ENCODE measurements around the gene PTPRT. TPM values are rescaled to one million over a fixed set of nuclear protein-coding genes. Genes with fewer than 3 reads are reported as not detected.

The PTPRT gene
- polyA plus RNA-seq, 1 of the 3 experiments (the other 2 are of a cell fraction): not detected

DNA sequence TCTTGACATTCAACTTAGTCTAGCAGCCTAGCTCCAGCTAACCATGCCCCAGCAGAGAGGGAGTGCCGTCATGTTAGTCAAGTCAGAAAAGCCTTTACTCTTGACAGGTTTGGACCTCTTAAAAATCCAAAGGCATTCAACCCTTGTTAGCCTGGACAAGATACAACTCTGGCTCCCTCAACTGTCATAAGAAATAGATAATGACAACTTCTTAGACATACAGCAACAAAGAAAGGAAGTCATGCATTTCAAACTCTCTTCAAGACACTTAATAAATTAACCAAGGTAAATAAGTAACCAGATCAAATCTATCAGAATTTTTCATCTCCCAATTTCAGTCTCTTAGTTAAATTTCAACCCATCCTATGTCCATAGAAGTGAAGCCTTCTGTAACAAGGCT, 22.7 kb downstream of the PTPRT start:
- WGBS (ENCODE audit: low lambda C conversion rate): 14% methylated on average over 1 of the region's 1 CpG
- CTCF ChIA-PET: no interaction called here
- H3K9me3 ChIP-seq: no peaks in the 10 kb centered on the region
- H3K4me2 ChIP-seq: no peak overlapping the region
- H3K36me3 ChIP-seq (replicated peaks in 1 of 2; ENCODE audit: control insufficient read depth in 1 of 2, insufficient read depth in 2 of 2, low read length in 1 of 2): no peaks in the 10 kb centered on the region
- no peaks in the 10 kb centered on the region for H3K79me2 ChIP-seq (ENCODE audit: insufficient read depth)
- no peak overlapping the region for H3K9ac ChIP-seq
- no peak for DNase-seq
- H3K4me3 ChIP-seq (ENCODE audit: low read depth in 2 of 2, low read length in 1 of 2): no peak overlapping the region
- no peak for TF ChIP-seq TCF12 (IDR thresholded peaks at IDR 0.05)
- TF ChIP-seq, protein P1, sequence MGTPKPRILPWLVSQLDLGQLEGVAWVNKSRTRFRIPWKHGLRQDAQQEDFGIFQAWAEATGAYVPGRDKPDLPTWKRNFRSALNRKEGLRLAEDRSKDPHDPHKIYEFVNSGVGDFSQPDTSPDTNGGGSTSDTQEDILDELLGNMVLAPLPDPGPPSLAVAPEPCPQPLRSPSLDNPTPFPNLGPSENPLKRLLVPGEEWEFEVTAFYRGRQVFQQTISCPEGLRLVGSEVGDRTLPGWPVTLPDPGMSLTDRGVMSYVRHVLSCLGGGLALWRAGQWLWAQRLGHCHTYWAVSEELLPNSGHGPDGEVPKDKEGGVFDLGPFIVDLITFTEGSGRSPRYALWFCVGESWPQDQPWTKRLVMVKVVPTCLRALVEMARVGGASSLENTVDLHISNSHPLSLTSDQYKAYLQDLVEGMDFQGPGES (IDR thresholded peaks at IDR 0.05; ENCODE audit: low read depth, low read length): no peak
- TF ChIP-seq, protein P2, sequence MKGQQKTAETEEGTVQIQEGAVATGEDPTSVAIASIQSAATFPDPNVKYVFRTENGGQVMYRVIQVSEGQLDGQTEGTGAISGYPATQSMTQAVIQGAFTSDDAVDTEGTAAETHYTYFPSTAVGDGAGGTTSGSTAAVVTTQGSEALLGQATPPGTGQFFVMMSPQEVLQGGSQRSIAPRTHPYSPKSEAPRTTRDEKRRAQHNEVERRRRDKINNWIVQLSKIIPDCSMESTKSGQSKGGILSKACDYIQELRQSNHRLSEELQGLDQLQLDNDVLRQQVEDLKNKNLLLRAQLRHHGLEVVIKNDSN (IDR thresholded peaks at IDR 0.05; ENCODE audit: borderline replicate concordance, low read depth): no peak
- TF ChIP-seq RXRA (IDR thresholded peaks at IDR 0.05; ENCODE audit: borderline replicate concordance, low read depth): no peak
- TF ChIP-seq POLR2AphosphoS5 (IDR thresholded peaks at IDR 0.05; ENCODE audit: low read depth, low read length): no peak
- TF ChIP-seq ELF1 (IDR thresholded peaks at IDR 0.05): no peak
- no peak for TF ChIP-seq EZH2phosphoT487 (IDR thresholded peaks at IDR 0.05; ENCODE audit: borderline replicate concordance, low read depth)
- TF ChIP-seq, protein P3, sequence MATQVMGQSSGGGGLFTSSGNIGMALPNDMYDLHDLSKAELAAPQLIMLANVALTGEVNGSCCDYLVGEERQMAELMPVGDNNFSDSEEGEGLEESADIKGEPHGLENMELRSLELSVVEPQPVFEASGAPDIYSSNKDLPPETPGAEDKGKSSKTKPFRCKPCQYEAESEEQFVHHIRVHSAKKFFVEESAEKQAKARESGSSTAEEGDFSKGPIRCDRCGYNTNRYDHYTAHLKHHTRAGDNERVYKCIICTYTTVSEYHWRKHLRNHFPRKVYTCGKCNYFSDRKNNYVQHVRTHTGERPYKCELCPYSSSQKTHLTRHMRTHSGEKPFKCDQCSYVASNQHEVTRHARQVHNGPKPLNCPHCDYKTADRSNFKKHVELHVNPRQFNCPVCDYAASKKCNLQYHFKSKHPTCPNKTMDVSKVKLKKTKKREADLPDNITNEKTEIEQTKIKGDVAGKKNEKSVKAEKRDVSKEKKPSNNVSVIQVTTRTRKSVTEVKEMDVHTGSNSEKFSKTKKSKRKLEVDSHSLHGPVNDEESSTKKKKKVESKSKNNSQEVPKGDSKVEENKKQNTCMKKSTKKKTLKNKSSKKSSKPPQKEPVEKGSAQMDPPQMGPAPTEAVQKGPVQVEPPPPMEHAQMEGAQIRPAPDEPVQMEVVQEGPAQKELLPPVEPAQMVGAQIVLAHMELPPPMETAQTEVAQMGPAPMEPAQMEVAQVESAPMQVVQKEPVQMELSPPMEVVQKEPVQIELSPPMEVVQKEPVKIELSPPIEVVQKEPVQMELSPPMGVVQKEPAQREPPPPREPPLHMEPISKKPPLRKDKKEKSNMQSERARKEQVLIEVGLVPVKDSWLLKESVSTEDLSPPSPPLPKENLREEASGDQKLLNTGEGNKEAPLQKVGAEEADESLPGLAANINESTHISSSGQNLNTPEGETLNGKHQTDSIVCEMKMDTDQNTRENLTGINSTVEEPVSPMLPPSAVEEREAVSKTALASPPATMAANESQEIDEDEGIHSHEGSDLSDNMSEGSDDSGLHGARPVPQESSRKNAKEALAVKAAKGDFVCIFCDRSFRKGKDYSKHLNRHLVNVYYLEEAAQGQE (IDR thresholded peaks at IDR 0.05; ENCODE audit: low read depth, low read length): no peak
- TF ChIP-seq, protein P4, sequence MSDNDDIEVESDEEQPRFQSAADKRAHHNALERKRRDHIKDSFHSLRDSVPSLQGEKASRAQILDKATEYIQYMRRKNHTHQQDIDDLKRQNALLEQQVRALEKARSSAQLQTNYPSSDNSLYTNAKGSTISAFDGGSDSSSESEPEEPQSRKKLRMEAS (IDR thresholded peaks at IDR 0.05; ENCODE audit: low read depth): no peak
- no peak for TF ChIP-seq MXI1 (IDR thresholded peaks at IDR 0.05; ENCODE audit: low read depth, low read length)
- no peak for TF ChIP-seq JUND (IDR thresholded peaks at IDR 0.05)
- TF ChIP-seq TEAD4 (IDR thresholded peaks at IDR 0.05; ENCODE audit: borderline replicate concordance, insufficient read depth): no peak
- TF ChIP-seq, protein P5, sequence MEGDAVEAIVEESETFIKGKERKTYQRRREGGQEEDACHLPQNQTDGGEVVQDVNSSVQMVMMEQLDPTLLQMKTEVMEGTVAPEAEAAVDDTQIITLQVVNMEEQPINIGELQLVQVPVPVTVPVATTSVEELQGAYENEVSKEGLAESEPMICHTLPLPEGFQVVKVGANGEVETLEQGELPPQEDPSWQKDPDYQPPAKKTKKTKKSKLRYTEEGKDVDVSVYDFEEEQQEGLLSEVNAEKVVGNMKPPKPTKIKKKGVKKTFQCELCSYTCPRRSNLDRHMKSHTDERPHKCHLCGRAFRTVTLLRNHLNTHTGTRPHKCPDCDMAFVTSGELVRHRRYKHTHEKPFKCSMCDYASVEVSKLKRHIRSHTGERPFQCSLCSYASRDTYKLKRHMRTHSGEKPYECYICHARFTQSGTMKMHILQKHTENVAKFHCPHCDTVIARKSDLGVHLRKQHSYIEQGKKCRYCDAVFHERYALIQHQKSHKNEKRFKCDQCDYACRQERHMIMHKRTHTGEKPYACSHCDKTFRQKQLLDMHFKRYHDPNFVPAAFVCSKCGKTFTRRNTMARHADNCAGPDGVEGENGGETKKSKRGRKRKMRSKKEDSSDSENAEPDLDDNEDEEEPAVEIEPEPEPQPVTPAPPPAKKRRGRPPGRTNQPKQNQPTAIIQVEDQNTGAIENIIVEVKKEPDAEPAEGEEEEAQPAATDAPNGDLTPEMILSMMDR (IDR thresholded peaks at IDR 0.05): no peak
- TF ChIP-seq RFX5 (IDR thresholded peaks at IDR 0.05; ENCODE audit: low read length): no peak
- no peak for TF ChIP-seq EP300 (IDR thresholded peaks at IDR 0.05; ENCODE audit: borderline replicate concordance in 1 of 2, low read depth in 1 of 2, low read length in 1 of 2)
- TF ChIP-seq, protein P6, sequence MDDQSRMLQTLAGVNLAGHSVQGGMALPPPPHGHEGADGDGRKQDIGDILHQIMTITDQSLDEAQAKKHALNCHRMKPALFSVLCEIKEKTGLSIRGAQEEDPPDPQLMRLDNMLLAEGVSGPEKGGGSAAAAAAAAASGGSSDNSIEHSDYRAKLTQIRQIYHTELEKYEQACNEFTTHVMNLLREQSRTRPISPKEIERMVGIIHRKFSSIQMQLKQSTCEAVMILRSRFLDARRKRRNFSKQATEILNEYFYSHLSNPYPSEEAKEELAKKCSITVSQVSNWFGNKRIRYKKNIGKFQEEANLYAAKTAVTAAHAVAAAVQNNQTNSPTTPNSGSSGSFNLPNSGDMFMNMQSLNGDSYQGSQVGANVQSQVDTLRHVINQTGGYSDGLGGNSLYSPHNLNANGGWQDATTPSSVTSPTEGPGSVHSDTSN (IDR thresholded peaks at IDR 0.05): no peak
- no peak for TF ChIP-seq YY1 (IDR thresholded peaks at IDR 0.05; ENCODE audit: low read depth)
- TF ChIP-seq, protein P7, sequence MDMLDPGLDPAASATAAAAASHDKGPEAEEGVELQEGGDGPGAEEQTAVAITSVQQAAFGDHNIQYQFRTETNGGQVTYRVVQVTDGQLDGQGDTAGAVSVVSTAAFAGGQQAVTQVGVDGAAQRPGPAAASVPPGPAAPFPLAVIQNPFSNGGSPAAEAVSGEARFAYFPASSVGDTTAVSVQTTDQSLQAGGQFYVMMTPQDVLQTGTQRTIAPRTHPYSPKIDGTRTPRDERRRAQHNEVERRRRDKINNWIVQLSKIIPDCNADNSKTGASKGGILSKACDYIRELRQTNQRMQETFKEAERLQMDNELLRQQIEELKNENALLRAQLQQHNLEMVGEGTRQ (IDR thresholded peaks at IDR 0.05; ENCODE audit: borderline replicate concordance, low read depth, low read length): no peak
- TF ChIP-seq, protein P8, sequence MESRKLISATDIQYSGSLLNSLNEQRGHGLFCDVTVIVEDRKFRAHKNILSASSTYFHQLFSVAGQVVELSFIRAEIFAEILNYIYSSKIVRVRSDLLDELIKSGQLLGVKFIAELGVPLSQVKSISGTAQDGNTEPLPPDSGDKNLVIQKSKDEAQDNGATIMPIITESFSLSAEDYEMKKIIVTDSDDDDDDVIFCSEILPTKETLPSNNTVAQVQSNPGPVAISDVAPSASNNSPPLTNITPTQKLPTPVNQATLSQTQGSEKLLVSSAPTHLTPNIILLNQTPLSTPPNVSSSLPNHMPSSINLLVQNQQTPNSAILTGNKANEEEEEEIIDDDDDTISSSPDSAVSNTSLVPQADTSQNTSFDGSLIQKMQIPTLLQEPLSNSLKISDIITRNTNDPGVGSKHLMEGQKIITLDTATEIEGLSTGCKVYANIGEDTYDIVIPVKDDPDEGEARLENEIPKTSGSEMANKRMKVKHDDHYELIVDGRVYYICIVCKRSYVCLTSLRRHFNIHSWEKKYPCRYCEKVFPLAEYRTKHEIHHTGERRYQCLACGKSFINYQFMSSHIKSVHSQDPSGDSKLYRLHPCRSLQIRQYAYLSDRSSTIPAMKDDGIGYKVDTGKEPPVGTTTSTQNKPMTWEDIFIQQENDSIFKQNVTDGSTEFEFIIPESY (IDR thresholded peaks at IDR 0.05; ENCODE audit: borderline replicate concordance, low read depth): no peak
- no peaks in the 10 kb centered on the region for H3F3A ChIP-seq (replicated peaks; ENCODE audit: insufficient read depth)
- H4K20me1 ChIP-seq (ENCODE audit: insufficient read depth): no peaks in the 10 kb centered on the region
- POLR2A ChIA-PET: no interaction called here
- H2AFZ ChIP-seq (ENCODE audit: low read depth): no peak overlapping the region
- H3K4me1 ChIP-seq (ENCODE audit: control insufficient read depth in 1 of 2, insufficient read depth in 2 of 2, low read depth in 1 of 2, low read length in 1 of 2): no peaks in the 10 kb centered on the region
- H3K9me2 ChIP-seq: no peaks in the 10 kb centered on the region
- H3K27me3 ChIP-seq (ENCODE audit: insufficient read depth): no peaks in the 10 kb centered on the region
- H3K27ac ChIP-seq (ENCODE audit: low read depth in 2 of 2, low read length in 1 of 2): no peak overlapping the region

Data from SK-N-SH (cell line).